ENCODE data around the gene C10orf88. TPM values are rescaled to one million over a fixed set of nuclear protein-coding genes. Genes with fewer than 3 reads are reported as not detected.

C10orf88 gene
- total RNA-seq, 1 donor from 2014 or later: 6.6 TPM

Other genes starting within 250 kb of the C10orf88 start
- 0.35 TPM for gene CUZD1, start 108.4 kb downstream of the C10orf88 start, total RNA-seq
- 0.43 TPM for gene FAM24B, start 74.6 kb downstream of the C10orf88 start, total RNA-seq
- gene FAM24A, start 43.6 kb downstream of the C10orf88 start, total RNA-seq: not detected
- 2.3 TPM for gene PSTK, start 26.2 kb upstream of the C10orf88 start, total RNA-seq
- gene IKZF5, start 54.6 kb upstream of the C10orf88 start, total RNA-seq: 11.3 TPM
- gene ACADSB, start 54.8 kb upstream of the C10orf88 start, total RNA-seq: 65.3 TPM
- not detected for gene HMX3, start 181.7 kb upstream of the C10orf88 start, total RNA-seq
- gene HMX2, start 193.9 kb upstream of the C10orf88 start, total RNA-seq: not detected
- gene BUB3, start 200.2 kb upstream of the C10orf88 start, total RNA-seq: 30.6 TPM